CD4-positive, alpha-beta T cell treated with Interleukin-17A for 1 hour (primary cell): ENCODE measurements around the gene WNT16.
"Not testable (repeated sequence)": the region's sequence is repeated elsewhere in the genome, so short reads cannot be mapped to it uniquely, and the experiment has no call there.

Source experiments
- DNase-seq: peaks from one replicate; pipeline ENCODE4 v3.0.0-alpha.2; 2020

WNT16 gene

GRCh38 chr7:121307021-121307574 is 21.7 kb upstream of the WNT16 start:
- DNase-seq: no peak

GRCh38 chr7:121313220-121313792 is 15.5 kb upstream of the WNT16 start:
- no peak for DNase-seq

GRCh38 chr7:121313793-121314676 is 14.8 kb upstream of the WNT16 start:
- DNase-seq: no peak

GRCh38 chr7:121315170-121315569 is 13.6 kb upstream of the WNT16 start:
- not testable (repeated sequence) for DNase-seq

GRCh38 chr7:121322460-121322859 is 6.3 kb upstream of the WNT16 start:
- no peak for DNase-seq

- DNase-seq: no peak
Observed at GRCh38 chr7:121323515-121324302, 5.1 kb upstream of the WNT16 start.

GRCh38 chr7:121327671-121328070 is 1.1 kb upstream of the WNT16 start:
- no peak for DNase-seq

- no peak for DNase-seq
Observed at GRCh38 chr7:121329191-121330052, 622 bp downstream of the WNT16 start.

GRCh38 chr7:121330053-121330833 is 1.4 kb downstream of the WNT16 start:
- DNase-seq: no peak

- DNase-seq: no peak
Observed at GRCh38 chr7:121331048-121331447, 2.2 kb downstream of the WNT16 start.

- no peak for DNase-seq
Observed at GRCh38 chr7:121331574-121331973, 2.8 kb downstream of the WNT16 start.

- no peak for DNase-seq
Observed at GRCh38 chr7:121334376-121334775, 5.6 kb downstream of the WNT16 start.

- DNase-seq: no peak
Observed at GRCh38 chr7:121334875-121335648, 6.3 kb downstream of the WNT16 start.

- no peak for DNase-seq
Observed at GRCh38 chr7:121336579-121336978, 7.8 kb downstream of the WNT16 start.

- no peak for DNase-seq
Observed at GRCh38 chr7:121337398-121337797, 8.6 kb downstream of the WNT16 start.

GRCh38 chr7:121339082-121339481 is 10.3 kb downstream of the WNT16 start:
- no peak for DNase-seq

- DNase-seq: no peak
Observed at GRCh38 chr7:121341933-121342332, 13.1 kb downstream of the WNT16 start.

GRCh38 chr7:121342631-121343030 is 13.8 kb downstream of the WNT16 start:
- DNase-seq: no peak

GRCh38 chr7:121343302-121343701 is 14.5 kb downstream of the WNT16 start:
- no peak for DNase-seq

GRCh38 chr7:121344093-121344492 is 15.3 kb downstream of the WNT16 start:
- no peak for DNase-seq

- DNase-seq: no peak
Observed at GRCh38 chr7:121344497-121344896, 15.7 kb downstream of the WNT16 start.
